GM23338 (cell line): ENCODE data around the gene MKRN2OS. TPM values are rescaled to one million over a fixed set of nuclear protein-coding genes. Genes with fewer than 3 reads are reported as not detected.

Experiments
- ATAC-seq: fragments of 200-7000 bp; cut with Tn5 transposase; 3 replicates; pipeline ENCODE4 v1.9.1; 2020
- DNase-seq: peaks from one replicate; pipeline ENCODE4 v3.0.0-alpha.2; 2015; ENCODE audit warnings: low spot score
- H2AFZ ChIP-seq: fragments of 200-600 bp; sonication (generic); 2 replicates; pipeline ENCODE4 v1.8.0; 2016; ENCODE audit warnings: antibody characterized with exemption, mild to moderate bottlenecking, moderate library complexity
- H3F3A ChIP-seq: fragments of 200-600 bp; sonication (generic); replicated peaks from 2 replicates; pipeline ENCODE4 v1.8.0; 2017; ENCODE audit warnings: antibody characterized with exemption, mixed run types, low read depth
- H3K27ac ChIP-seq: fragments of 200-600 bp; sonication (generic); 2 replicates; pipeline ENCODE4 v1.6.1; 2016; ENCODE audit warnings: low read depth
- H3K27me3 ChIP-seq: fragments of 200-600 bp; sonication (generic); 2 replicates; pipeline ENCODE4 v1.8.0; 2016; ENCODE audit warnings: mild to moderate bottlenecking, mixed run types, moderate library complexity; ENCODE audit not compliant: insufficient read depth
- H3K36me3 ChIP-seq: fragments of 200-600 bp; sonication (generic); 2 replicates; pipeline ENCODE4 v1.8.0; 2016; ENCODE audit warnings: mild to moderate bottlenecking; ENCODE audit not compliant: insufficient read depth
- H3K4me1 ChIP-seq: fragments of 200-600 bp; sonication (generic); 2 replicates; pipeline ENCODE4 v1.8.0; 2016; ENCODE audit warnings: mild to moderate bottlenecking, moderate library complexity; ENCODE audit not compliant: insufficient read depth
- H3K4me2 ChIP-seq: fragments of 200-600 bp; sonication (generic); 2 replicates; pipeline ENCODE4 v1.7.1; 2017; ENCODE audit warnings: mixed run types
- H3K4me3 ChIP-seq: fragments of 200-600 bp; sonication (generic); 2 replicates; pipeline ENCODE4 v1.6.1; 2016; ENCODE audit warnings: mixed run types
- H3K79me2 ChIP-seq: fragments of 200-600 bp; sonication (generic); replicated peaks from 2 replicates; pipeline ENCODE4 v1.8.0; 2017; ENCODE audit warnings: mild to moderate bottlenecking; ENCODE audit not compliant: insufficient read depth
- H3K9me2 ChIP-seq: fragments of 200-600 bp; sonication (generic); 2 replicates; pipeline ENCODE4 v1.8.0; 2017; ENCODE audit not compliant: insufficient read depth
- H4K20me1 ChIP-seq: fragments of 200-600 bp; sonication (generic); replicated peaks from 2 replicates; pipeline ENCODE4 v1.8.0; 2017; ENCODE audit warnings: mild to moderate bottlenecking; ENCODE audit not compliant: insufficient read depth
- H3K27ac Mint-ChIP-seq: 2 replicates; pipeline ENCODE4 v1.8.0; 2020; ENCODE audit warnings: inconsistent platforms, mild to moderate bottlenecking, moderate library complexity, mixed read lengths
- H3K27me3 Mint-ChIP-seq: 3 replicates; pipeline ENCODE4 v1.8.0; 2022; ENCODE audit warnings: low read depth, mild to moderate bottlenecking, moderate library complexity, mixed read lengths, inconsistent platforms; ENCODE audit not compliant: insufficient read depth, poor library complexity
- H3K36me3 Mint-ChIP-seq: 3 replicates; pipeline ENCODE4 v1.8.0; 2021; ENCODE audit warnings: low read depth, mild to moderate bottlenecking, inconsistent platforms, moderate library complexity, mixed read lengths
- H3K4me1 Mint-ChIP-seq: 3 replicates; pipeline ENCODE4 v1.8.0; 2020; ENCODE audit warnings: mild to moderate bottlenecking, inconsistent platforms, mixed read lengths
- H3K4me3 Mint-ChIP-seq: 3 replicates; pipeline ENCODE4 v1.8.0; 2021; ENCODE audit warnings: moderate library complexity, mild to moderate bottlenecking, inconsistent platforms, mixed read lengths
- H3K9me3 Mint-ChIP-seq: 3 replicates; pipeline ENCODE4 v1.8.0; 2020; ENCODE audit warnings: moderate library complexity, mild to moderate bottlenecking, inconsistent platforms, mixed read lengths
- ETS1 ChIP-seq: IDR thresholded peaks from 2 replicates; pipeline ENCODE4 v1.6.1; 2016; ENCODE audit warnings: antibody characterized with exemption
- JUNB ChIP-seq: IDR thresholded peaks from one replicate; pipeline ENCODE4 v1.6.1; 2016; ENCODE audit warnings: antibody characterized with exemption; ENCODE audit not compliant: unreplicated experiment
- NANOG ChIP-seq: IDR thresholded peaks from 2 replicates; pipeline ENCODE4 v1.6.1; 2016; ENCODE audit warnings: antibody characterized with exemption, borderline replicate concordance
- REST ChIP-seq: IDR thresholded peaks from one replicate; pipeline ENCODE4 v1.6.1; 2018; ENCODE audit warnings: antibody characterized with exemption; ENCODE audit not compliant: unreplicated experiment
- ZNF114 ChIP-seq: fragments of 250-450 bp; sonication (Bioruptor Pico); IDR thresholded peaks from 2 replicates; pipeline ENCODE4 v1.5.0; 2020; ENCODE audit warnings: mild to moderate bottlenecking, moderate library complexity
- polyA plus RNA-seq: library from polyadenylated mRNA; unstranded; fragments of >200 nt; fragmentation: Nextera tagmentation; extraction: Ambion mirVana; gene quantifications from 2 replicates; pipeline ENCODE4 v1.2.1, GENCODE V29; 2016
- total RNA-seq: library from RNA; depleted of rRNA; stranded (reverse); fragments of >200 nt; shearing (Covaris generic); gene quantifications from 2 replicates; pipeline ENCODE4 v1.2.3, GENCODE V29; 2014

MKRN2OS gene
- total and polyA plus RNA-seq, 2 experiments from 2014 or later = 0.55 TPM; not detected in 1

GRCh38 chr3:12499474-12499873 is 45.8 kb downstream of the MKRN2OS start:
- Histone ChIP-seq H3K79me2 (no peaks in the 10 kb centered on the region), H3K4me3 (no peak overlapping the region), H3K4me2 (no peak overlapping the region), H3K36me3 (peaks cover 43% of the 10 kb centered on the region), H3K4me1 (no peaks in the 10 kb centered on the region), H4K20me1 (peaks cover 18% of the 10 kb centered on the region), H2AFZ (no peak overlapping the region), H3K27me3 (no peaks in the 10 kb centered on the region), H3K27ac (no peak overlapping the region), H3K9me2 (no peaks in the 10 kb centered on the region), H3F3A (no peaks in the 10 kb centered on the region)
- no peaks in the 10 kb centered on the region for H3K9me3 Mint-ChIP-seq
- TF ChIP-seq ZNF114 = no peak
- H3K4me3 Mint-ChIP-seq = no peak overlapping the region
- DNase-seq (no peak), ATAC-seq (no peak)
- H3K27ac Mint-ChIP-seq = no peak overlapping the region
- peaks cover 2% of the 10 kb centered on the region for H3K27me3 Mint-ChIP-seq
- H3K36me3 Mint-ChIP-seq = peaks cover 82% of the 10 kb centered on the region
- peaks cover 3% of the 10 kb centered on the region; the same call in 1 of the 3 replicates for H3K4me1 Mint-ChIP-seq

- no peaks in the 10 kb centered on the region for H3K9me3 Mint-ChIP-seq
- H3K4me2 ChIP-seq = no peak overlapping the region
- no peaks in the 10 kb centered on the region for H3F3A ChIP-seq
- DNase-seq (no peak), ATAC-seq (no peak)
- H3K79me2 ChIP-seq = no peaks in the 10 kb centered on the region
- no peak overlapping the region for H3K4me3 ChIP-seq
- H3K4me3 Mint-ChIP-seq = no peak overlapping the region
- H3K4me1 ChIP-seq = no peaks in the 10 kb centered on the region
- no peaks in the 10 kb centered on the region for H3K27me3 ChIP-seq
- peaks cover 43% of the 10 kb centered on the region for H3K36me3 ChIP-seq
- no peak for TF ChIP-seq NANOG
- no peak for TF ChIP-seq REST
- TF ChIP-seq ZNF114 = no peak
- TF ChIP-seq ETS1 = no peak
- no peak for TF ChIP-seq JUNB
- H3K27ac ChIP-seq = no peak overlapping the region
- H3K36me3 Mint-ChIP-seq = peaks cover 76% of the 10 kb centered on the region
- no peak overlapping the region for H3K27ac Mint-ChIP-seq
- H3K4me1 Mint-ChIP-seq = peaks cover 3% of the 10 kb centered on the region; the same call in 1 of the 3 replicates
- H4K20me1 ChIP-seq = peaks cover 19% of the 10 kb centered on the region
- H3K9me2 ChIP-seq = no peaks in the 10 kb centered on the region
- peaks cover 2% of the 10 kb centered on the region for H3K27me3 Mint-ChIP-seq
- H2AFZ ChIP-seq = no peak overlapping the region
Observed at GRCh38 chr3:12496453-12496761, 48.9 kb downstream of the MKRN2OS start.
